SU-DHL-6 (cell line): ENCODE measurements around the gene PNPLA2.

ENCODE experiments used
- H2AFZ ChIP-seq: fragments of 200-600 bp; sonication (generic); 2 replicates; pipeline ENCODE4 v1.6.1; 2014; ENCODE audit warnings: low read depth, mild to moderate bottlenecking, moderate library complexity, mixed read lengths, antibody characterized with exemption, low read length; ENCODE audit not compliant: severe bottlenecking
- H3F3A ChIP-seq: fragments of 200-600 bp; shearing (Covaris generic); 2 replicates; pipeline ENCODE4 v1.6.0; 2016; ENCODE audit warnings: antibody characterized with exemption, mild to moderate bottlenecking; ENCODE audit not compliant: insufficient read depth
- H3K27ac ChIP-seq: fragments of 200-600 bp; sonication (generic); 2 replicates; pipeline ENCODE4 v1.5.1; 2016; ENCODE audit warnings: low read depth, mild to moderate bottlenecking, low read length, moderate library complexity, mixed read lengths
- H3K27me3 ChIP-seq: fragments of 200-600 bp; sonication (generic), shearing (Covaris generic); 2 replicates; pipeline ENCODE4 v1.6.0; 2014; ENCODE audit warnings: mild to moderate bottlenecking, low read length
- H3K36me3 ChIP-seq: fragments of 200-600 bp; sonication (generic); 2 replicates; pipeline ENCODE4 v1.6.1; 2014; ENCODE audit warnings: mild to moderate bottlenecking, low read length, mixed read lengths
- H3K4me2 ChIP-seq: fragments of 300-600, 200-600 bp; shearing (Covaris generic), sonication (generic); 2 replicates; pipeline ENCODE4 v1.6.0; 2014; ENCODE audit warnings: low read length, low read depth, mild to moderate bottlenecking; ENCODE audit not compliant: poor library complexity, severe bottlenecking
- H3K4me3 ChIP-seq: fragments of 200-600 bp; sonication (generic); 2 replicates; pipeline ENCODE4 v1.5.1; 2014; ENCODE audit warnings: antibody characterized with exemption, low read length, mild to moderate bottlenecking, mixed read lengths; ENCODE audit not compliant: insufficient read depth, poor library complexity, severe bottlenecking
- H3K79me2 ChIP-seq: fragments of 200-600 bp; sonication (generic); 2 replicates; pipeline ENCODE4 v1.6.1; 2014; ENCODE audit warnings: mild to moderate bottlenecking, low read length, moderate library complexity; ENCODE audit not compliant: insufficient read depth
- H3K9ac ChIP-seq: fragments of 200-600 bp; sonication (generic); 2 replicates; pipeline ENCODE4 v1.7.0; 2014; ENCODE audit warnings: mild to moderate bottlenecking, low read length
- H3K9me2 ChIP-seq: fragments of 200-600 bp; sonication (generic); replicated peaks from 2 replicates; pipeline ENCODE4 v1.6.1; 2014; ENCODE audit warnings: low read length; ENCODE audit not compliant: insufficient read depth
- H3K9me3 ChIP-seq: fragments of 200-600 bp; sonication (generic); 2 replicates; pipeline ENCODE4 v1.6.1; 2014; ENCODE audit warnings: low read length, mixed read lengths; ENCODE audit not compliant: insufficient read depth
- H4K20me1 ChIP-seq: fragments of 200-600 bp; sonication (generic); 2 replicates; pipeline ENCODE4 v1.6.1; 2014; ENCODE audit warnings: low read depth, mild to moderate bottlenecking, antibody characterized with exemption, low read length, moderate library complexity, mixed read lengths
- EZH2phosphoT487 ChIP-seq: fragments of 200-600 bp; sonication (generic), shearing (Covaris generic); conservative IDR thresholded peaks from 2 replicates; pipeline ENCODE4 v1.6.1; 2018; ENCODE audit warnings: mild to moderate bottlenecking, antibody characterized with exemption, low read length, moderate library complexity, mixed read lengths
- TF ChIP-seq, protein P1 (sequence below): fragments of 200-600 bp; sonication (generic); IDR thresholded peaks from one replicate; pipeline ENCODE4 v1.5.1; 2017; ENCODE audit warnings: antibody characterized with exemption, mild to moderate bottlenecking, low read length, moderate library complexity; ENCODE audit not compliant: insufficient read depth, poor library complexity, severe bottlenecking

The PNPLA2 gene

DNA sequence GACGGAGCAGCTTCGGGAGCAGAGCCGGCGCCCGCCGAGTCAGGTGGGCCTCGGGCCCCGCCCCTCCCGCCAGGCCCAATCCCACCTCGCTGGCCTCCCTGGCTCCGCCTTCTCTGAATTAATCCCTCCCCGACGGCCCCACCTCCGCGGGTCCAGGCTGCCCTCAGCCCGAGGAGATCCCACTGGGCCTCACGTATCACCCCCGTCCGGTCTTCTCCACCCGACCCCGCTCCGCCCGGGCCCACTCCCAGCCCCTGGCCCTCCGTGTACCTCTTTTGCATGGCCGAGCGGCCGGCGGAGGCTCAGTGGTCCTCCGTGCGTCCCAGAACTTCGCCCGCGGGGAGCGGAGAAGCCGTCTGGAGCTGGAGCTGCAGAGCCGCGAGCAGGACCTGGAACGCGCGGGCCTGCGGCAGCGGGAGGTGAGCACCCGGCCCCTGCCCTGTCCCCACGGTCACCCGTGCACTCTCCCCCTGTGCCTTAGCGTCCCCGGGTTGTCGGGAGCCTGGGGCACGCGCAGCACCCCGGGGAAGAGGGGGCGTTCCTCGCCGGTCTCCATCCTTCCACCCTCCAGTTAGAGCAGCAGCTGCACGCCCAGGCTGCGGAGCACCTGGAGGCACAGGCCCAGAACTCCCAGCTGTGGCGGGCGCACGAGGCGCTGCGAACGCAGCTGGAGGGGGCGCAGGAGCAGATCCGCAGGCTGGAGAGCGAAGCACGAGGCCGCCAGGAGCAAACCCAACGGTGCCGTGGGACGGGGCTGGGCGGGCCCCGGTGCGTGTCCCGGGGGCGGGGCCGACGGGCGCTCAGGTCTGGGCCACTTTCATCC lies 11.8 kb downstream of the PNPLA2 start:
- TF ChIP-seq EZH2phosphoT487: peak; percentile 94; the same call in 1 of the 2 replicates
- TF ChIP-seq, protein P1, sequence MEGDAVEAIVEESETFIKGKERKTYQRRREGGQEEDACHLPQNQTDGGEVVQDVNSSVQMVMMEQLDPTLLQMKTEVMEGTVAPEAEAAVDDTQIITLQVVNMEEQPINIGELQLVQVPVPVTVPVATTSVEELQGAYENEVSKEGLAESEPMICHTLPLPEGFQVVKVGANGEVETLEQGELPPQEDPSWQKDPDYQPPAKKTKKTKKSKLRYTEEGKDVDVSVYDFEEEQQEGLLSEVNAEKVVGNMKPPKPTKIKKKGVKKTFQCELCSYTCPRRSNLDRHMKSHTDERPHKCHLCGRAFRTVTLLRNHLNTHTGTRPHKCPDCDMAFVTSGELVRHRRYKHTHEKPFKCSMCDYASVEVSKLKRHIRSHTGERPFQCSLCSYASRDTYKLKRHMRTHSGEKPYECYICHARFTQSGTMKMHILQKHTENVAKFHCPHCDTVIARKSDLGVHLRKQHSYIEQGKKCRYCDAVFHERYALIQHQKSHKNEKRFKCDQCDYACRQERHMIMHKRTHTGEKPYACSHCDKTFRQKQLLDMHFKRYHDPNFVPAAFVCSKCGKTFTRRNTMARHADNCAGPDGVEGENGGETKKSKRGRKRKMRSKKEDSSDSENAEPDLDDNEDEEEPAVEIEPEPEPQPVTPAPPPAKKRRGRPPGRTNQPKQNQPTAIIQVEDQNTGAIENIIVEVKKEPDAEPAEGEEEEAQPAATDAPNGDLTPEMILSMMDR: no peak
- Histone ChIP-seq H4K20me1 (no peaks in the 10 kb centered on the region), H3K4me2 (peak overlapping the region; percentile 50), H3K9me2 (no peaks in the 10 kb centered on the region), H2AFZ (no peak overlapping the region), H3K27ac (no peak overlapping the region), H3F3A (no peaks in the 10 kb centered on the region), H3K79me2 (no peaks in the 10 kb centered on the region), H3K9me3 (no peaks in the 10 kb centered on the region), H3K4me3 (peak overlapping the region; percentile 24), H3K36me3 (no peaks in the 10 kb centered on the region), H3K27me3 (no peaks in the 10 kb centered on the region), H3K9ac (peak overlapping the region; percentile 1; the same call in 1 of the 2 replicates)

DNA sequence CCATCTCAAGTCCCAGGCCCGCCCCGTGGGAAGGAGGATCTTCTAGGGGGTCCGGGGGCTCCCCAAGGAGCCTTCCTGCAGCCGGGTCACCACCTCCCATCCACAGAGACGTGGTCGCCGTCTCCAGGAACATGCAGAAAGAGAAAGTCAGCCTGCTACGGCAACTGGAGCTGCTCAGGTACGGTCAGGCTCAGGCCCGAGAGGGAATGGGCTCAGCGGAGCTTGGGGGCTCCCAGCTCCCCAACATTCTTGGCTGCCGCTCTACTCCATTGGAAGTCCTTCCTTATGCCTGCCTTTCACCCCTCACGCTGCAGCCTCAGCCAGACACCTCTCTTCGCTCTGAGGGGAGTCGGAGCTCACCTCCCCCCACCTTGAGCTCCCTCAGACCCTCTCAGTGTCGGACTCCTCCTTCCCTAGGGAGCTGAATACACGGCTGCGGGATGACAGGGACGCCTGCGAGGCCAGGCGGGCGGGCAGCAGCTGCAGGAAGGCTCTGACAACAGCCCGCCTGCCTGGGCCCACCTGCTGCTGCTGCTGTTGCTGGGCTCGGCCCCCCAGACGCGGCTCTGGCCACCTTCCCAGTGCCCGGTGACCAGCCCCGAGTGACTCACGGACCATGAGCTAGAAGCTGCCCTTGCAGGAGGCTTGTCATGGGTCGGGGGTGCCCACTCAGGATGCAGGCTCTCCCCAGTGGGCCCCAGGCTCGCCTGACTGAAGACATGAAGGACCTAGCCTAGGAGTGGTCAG lies 12.6 kb downstream of the PNPLA2 start:
- Histone ChIP-seq H3F3A (no peaks in the 10 kb centered on the region), H2AFZ (no peak overlapping the region), H4K20me1 (no peaks in the 10 kb centered on the region), H3K79me2 (no peaks in the 10 kb centered on the region), H3K9me3 (no peaks in the 10 kb centered on the region), H3K36me3 (no peaks in the 10 kb centered on the region), H3K9me2 (no peaks in the 10 kb centered on the region), H3K27ac (no peak overlapping the region), H3K4me3 (no peak overlapping the region), H3K4me2 (no peak overlapping the region), H3K27me3 (no peaks in the 10 kb centered on the region), H3K9ac (no peak overlapping the region)
- no peak for TF ChIP-seq EZH2phosphoT487
- TF ChIP-seq, protein P1: no peak

DNA sequence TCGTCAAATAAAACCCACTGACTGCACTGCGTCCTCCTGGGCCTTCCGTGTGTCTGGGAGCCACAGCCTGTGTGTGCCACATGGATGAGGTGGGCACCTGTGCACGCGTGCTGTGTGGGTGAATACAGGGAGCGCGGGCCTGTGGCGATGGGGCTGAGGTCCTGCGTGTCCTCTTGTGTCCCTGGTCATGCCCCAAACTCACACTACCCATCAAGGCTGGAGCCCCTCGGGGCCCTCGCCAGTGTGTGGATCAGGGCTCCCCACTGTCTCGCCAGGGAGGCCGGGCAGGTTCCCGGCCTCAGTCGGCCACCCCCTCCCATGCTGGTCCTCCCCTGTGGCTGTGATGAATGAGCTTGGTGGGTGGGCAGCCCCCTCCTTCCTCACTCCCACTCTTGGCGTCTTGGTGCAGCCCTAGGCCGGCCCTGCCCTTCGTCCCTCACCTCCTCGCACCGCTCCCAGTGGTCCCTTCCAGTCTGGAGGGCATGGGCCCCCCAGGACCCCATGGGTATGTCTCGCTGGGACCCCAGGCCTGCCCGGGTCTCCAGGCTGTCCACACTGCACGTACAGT lies 13.3 kb downstream of the PNPLA2 start:
- TF ChIP-seq, protein P1: no peak
- TF ChIP-seq EZH2phosphoT487: no peak
- H3K9ac ChIP-seq: no peak overlapping the region
- no peaks in the 10 kb centered on the region for H4K20me1 ChIP-seq
- no peak overlapping the region for H3K27ac ChIP-seq
- no peaks in the 10 kb centered on the region for H3K36me3 ChIP-seq
- no peaks in the 10 kb centered on the region for H3K9me2 ChIP-seq
- no peaks in the 10 kb centered on the region for H3K27me3 ChIP-seq
- H3K4me3 ChIP-seq: no peak overlapping the region
- H3F3A ChIP-seq: no peaks in the 10 kb centered on the region
- H3K79me2 ChIP-seq: no peaks in the 10 kb centered on the region
- no peak overlapping the region for H3K4me2 ChIP-seq
- H3K9me3 ChIP-seq: no peaks in the 10 kb centered on the region
- no peak overlapping the region for H2AFZ ChIP-seq
